ENCODE results near the gene STK10.

Gene STK10

DNA sequence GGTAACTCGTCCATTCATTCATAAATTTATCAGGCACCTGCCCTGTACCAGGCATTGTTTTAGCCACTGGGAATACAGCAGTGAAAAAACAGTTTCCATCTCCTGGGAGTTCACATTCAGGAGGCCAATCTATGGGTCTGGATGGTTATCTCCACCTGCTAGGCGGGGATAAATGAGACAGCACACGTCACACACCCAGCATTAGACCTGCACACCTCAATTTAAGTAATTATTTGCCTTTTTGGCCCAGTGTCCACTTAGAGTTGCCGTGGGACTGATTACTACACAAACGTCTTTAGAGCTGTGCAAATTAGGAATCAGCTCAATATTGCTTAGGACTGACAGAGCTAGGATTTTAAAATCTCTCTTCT lies 46.1 kb downstream of the STK10 start:
- no peak for DNase-seq

DNA sequence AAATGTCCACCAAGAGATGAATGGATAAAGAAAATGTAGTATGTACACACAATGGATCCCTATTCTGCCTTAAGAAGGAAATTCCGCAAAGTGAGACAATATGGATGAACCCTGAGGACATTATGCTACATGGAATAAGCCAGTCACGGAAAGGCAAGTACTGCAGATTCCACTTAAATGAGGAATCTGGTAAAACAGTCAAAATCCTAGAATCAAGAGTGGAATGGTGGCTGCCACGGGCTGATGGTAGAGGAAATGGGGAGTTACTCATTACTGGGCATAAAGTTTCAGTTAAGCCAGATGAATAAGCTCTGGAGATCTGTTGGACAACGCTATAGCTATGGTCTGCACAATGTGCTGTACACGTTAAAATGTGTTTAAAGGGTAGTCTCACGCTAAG lies 47.2 kb downstream of the STK10 start:
- DNase-seq = no peak

DNA sequence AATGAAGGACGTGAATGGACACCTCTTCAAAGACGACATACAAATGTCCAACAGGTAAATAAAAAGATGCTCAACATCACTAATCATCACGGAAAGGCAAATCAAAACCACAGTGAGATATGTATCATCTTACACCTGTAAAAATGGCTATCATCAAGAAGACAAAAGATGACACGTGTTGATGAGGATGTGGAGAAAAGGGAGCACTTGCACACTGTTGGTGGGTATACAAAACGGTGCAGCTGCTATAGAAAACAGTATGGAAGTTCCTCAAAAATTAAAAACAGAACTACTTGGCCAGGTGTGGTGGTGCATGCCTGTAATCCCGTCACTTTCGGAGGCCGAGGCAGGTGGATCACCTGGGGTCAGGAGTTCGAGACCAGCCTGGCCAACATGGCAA lies 47.9 kb downstream of the STK10 start:
- DNase-seq = no peak

DNA sequence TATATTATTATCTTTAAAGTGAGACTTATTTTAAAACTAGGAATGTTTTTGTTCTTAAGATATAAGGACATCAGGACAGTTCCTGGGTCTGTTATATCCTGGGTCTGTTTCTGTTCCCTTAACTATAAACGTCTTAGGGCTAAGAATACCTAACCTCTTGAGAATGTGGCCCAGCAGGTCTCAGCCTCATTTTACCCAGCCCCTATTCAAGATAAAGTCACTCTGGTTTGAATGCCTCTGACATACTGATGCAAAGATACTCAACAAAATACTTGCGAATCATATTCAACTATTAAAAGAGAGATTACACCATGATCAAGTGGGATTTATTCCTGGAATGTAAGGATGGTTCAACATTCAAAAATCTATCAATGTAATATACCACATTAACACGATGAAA lies 51.0 kb downstream of the STK10 start:
- no peak for DNase-seq

DNA sequence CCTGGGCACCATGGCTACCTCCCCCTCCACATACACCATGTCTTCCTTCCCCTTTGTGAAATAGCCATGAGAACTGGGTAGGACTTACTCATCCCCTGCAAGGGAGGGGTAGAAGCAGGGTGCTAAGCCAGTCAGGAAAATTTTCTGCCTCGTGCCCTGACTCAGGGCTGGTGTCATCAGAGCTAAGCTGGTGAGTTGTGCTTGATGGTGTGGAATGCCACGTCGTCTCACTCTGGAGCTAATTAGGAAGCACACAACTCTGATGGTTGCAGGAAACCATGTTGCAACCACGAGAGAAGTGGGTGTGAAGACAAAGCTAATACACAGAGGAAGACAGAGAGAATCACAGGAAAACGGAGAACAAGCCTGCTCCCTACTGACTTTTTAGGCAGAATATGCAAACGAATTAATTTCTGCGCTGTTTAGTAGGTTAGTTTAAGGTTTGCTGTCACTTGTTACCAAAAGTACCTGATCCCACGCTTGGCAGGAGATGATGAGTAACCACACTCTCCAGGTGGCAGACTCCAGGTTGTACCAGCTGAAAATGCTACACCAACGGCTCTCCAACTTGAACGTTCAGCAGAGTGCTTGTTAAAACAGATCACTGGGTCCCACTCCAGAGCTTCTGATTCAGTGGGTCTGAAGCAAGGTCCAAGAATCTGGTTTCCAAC lies 54.5 kb downstream of the STK10 start:
- no peak for DNase-seq

DNA sequence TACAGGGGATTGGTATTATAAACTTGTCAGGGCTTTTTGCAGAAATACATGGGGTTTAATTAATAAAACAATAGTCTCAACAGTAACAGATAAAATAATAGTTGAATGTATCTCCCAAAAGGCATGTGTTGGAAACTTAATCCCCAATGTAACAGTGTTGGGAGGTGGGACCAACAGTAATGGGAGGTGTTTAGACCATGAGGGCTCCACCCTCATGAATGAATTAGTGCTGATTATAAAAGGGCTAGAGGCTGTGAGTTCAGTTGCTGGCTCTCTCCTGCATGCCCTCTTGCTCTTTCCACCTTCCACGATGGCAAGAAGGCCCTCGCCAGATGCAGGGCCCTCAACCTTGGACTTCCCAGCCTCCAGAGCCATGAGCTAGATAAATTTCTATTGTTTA lies 56.3 kb downstream of the STK10 start:
- no peak for DNase-seq

DNA sequence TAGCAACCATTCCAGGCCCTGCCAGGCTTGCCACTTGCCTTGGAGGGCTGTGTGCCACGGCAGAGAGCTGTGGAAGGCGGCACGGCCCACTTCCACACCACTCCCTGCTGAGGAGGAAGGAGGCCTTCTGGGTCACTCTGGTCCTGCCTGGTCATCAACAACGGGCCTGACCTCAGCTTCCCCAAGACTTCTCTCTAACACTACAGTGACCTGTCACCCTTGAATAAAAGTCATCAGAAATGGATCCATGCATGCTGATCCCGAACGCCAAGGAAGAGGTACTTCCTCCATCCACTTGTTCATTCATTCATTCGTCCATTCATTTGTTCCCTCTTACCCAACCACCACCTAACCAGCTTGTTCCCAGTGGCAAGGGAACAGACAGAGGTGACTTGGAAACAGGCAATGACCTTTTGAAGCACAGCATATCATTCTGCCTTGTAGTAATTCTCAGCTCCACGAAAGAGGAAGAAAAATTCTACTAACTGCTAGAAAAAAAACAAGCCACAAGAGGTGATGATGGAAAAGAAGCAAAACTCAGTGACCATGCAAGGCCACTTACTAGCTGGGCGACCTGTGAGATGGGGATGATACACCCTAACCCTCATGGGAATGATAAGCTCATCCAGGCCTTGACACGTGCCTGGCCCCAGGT lies 58.6 kb downstream of the STK10 start:
- DNase-seq = no peak

DNA sequence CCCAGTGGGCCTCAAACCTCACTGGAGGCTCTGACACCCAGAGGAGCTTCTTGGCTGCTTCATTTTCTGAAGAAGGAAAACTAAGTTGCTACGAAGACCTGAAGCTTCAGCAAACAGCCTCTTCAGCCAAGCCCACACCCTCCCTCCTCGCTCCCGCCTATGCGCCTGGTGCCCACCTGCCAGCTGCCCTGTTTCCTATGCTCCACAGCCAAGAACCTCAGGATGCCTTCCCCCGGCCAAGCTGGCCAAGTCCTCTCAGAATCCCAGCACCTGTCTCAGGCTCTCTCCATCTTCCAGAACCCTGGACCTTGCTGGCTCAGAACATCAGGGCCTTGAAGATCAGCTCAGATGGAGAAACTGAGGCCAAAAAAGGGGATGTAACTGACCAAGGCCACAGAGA lies 60.4 kb downstream of the STK10 start:
- no peak for DNase-seq

DNA sequence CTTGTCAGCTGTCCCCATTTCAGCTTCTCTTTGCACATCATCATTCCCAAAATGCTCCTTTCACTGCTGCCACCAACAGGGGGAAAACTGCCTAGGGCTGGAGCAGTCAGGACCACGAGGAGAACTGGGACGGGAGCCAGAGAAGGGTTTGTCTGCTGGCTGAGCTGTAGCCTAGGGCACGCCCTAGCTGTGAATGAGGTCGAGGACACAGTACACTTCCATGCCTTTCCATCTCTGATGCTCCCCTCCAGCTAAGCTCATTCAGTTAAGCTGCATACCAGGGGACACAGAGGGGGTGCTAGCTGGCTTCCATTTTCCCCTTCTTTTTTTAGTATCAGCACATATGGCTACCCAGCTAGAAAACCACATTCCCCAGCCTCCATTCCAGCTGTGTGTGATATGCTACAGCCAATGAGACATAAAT lies 64.7 kb downstream of the STK10 start:
- DNase-seq = no peak

DNA sequence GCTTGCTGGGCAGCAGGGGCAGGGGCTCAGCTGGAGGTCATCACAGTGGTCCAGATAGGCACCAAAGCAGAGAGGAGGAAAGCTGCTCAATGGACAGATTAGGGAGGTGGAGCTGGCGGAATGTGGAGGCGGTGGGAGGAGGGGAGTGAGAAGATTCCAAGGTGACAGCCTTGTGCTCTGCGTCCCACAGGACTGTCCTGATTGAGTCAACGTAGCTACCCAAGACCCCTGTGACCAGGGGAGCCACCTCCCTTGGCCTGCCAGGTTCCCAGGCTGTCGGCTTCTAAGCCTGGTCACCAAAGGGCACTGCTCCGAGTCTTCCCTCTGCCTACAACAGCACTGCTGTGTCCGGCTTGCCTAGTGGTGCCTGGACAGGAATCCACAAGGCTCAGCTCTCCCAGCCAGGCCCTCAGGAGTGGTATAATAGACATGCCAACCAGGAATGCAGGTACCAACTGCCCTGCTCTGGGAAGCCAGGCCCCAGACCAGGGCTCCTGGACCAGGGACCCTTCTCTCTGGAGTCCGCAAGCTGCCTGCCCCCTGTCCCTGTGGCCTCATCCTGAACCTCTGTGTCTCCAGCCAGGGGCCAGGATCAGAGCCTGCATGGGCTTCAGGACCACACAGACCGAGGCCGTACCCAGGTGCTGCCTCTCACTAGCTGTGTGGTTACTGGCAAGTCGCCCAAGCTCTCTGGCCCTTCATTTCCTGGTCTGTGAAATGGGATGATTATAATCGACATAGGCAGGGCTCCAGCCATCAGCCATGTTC lies 67.9 kb downstream of the STK10 start:
- no peak for DNase-seq

DNA sequence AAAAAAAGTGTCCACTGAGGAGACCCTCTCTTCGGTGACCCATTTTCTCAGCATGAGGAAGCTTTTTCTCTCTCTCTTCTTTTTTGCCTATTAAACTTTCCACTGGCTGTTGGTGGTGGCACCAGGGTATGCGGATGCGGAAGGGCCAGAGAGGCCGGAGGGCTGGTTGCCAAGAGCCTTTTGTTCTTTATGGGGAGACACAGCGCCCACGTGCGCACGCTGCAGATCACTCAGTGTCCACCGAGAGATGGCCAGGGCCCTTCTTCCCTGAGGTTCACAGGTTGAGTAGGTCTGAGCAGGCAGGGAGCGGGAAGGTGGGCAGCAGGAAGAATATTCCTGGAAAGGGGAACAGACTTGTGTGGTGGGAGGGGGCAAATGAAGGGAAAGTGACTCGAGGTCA lies 69.1 kb downstream of the STK10 start:
- DNase-seq = no peak

DNA sequence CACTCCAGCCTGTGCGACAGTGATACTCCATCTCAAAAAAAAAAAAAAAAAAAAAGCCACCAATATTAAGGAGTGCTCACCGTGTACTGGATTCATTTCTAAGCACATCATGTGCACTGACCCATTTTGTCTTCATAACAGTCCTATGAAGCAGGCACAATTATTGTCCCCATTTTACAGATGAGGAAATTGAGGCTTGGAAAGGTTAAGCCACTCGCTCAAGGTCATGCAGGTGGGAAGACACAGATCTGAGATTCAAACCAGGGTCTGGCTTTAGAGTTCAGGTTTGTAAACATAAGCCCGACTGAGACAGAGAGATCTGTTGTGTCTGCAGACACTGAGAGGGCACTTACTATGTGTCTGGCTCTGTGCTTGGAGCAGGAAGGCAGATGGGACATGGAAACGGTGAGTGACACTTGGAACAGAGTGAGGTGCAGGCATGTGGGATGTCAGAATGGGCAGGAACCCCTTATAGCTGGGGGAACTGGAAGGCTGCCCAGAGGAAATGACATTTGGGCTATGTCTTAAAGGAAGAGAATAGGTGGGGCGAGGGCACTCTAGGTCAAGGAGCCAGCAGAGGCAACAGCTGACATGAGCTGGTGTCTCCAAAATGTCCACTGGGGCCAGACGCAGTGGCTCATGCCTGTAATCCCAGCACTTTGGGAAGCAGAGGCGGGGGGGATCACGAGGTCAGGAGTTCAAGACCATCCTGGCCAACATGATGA lies 69.9 kb downstream of the STK10 start:
- DNase-seq = no peak

DNA sequence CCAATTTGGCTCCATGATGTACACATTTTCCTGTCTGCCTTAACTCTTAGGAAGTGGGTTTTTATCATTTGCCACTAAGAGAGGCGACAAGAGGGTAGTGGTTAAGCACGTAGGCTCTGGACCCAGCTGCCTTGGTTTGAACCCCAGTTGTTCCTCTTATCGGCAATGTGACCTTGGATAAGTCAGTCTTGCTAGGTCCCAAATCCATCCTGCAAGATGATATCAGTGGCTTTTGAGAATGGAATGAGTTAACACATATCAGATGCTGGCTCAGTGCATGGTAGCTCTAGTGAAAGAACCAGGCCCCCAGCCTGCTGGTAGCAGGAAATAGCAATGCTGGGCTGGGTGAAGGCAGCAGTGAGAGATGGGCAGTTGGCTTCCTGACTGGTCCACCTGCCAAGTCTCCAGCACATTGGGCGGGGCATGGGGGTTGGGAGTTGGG lies 72.5 kb downstream of the STK10 start:
- no peak for DNase-seq

DNA sequence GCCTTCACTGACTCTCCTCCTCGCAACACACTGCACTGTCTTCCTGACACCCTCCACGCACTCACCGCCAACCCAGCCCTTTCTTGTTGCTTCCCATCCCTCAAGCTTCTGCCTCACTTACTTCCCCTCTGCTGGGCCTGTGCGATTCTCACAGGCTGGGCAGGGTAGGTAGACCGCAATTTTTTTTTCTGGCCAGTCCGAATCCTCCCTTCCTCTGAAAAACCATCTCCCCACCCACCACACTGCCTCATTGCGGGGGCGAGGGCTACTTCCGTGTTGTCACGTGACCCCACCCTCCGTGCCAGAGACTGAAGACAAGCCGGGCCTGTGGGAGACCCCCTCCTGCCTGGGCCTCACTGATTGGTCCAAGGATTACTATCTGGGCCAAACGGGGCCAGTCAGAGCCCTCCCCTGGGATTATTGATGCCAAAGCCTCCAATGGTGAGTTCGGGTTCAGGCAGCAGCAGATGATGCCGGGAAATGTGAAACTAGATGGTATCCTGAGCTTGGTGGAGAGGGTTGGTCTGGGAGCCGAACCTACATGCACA lies 73.1 kb downstream of the STK10 start:
- DNase-seq = no peak

DNA sequence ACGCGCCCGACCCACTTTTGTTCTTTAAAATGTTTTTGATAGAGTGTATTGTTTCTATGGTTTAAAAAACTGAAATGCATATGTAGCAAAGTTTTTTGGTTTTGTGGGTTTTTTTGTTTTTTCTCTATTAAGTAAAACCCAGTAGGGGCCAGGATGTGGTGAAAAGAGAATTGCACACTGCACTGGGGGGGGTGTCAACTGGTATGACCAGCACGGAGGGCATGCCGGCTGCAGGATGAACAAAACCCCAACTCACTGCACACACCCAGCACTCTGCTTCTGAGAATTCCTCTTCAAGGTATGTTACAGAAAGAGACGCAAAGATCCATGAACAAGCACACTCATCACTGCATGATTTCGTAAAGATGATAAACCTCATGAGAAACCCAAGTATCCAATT lies 75.0 kb downstream of the STK10 start:
- DNase-seq = no peak

DNA sequence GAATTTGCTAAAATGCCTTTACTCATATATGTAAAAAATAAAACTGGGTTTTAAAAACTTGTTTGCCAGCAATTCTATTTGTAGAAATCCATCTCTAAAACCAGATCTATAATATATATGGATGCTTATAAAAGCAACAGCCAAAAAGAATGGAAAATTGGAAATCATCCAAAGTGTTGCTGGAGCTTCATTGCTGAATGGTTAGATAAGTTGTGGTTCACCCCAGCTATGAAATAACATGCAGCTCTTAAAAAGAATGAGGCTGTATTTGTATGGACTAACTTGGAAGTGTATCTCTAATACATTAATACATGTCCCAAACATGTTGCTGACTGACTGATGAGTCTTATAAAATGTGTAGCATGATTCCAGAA lies 76.2 kb downstream of the STK10 start:
- DNase-seq = no peak

DNA sequence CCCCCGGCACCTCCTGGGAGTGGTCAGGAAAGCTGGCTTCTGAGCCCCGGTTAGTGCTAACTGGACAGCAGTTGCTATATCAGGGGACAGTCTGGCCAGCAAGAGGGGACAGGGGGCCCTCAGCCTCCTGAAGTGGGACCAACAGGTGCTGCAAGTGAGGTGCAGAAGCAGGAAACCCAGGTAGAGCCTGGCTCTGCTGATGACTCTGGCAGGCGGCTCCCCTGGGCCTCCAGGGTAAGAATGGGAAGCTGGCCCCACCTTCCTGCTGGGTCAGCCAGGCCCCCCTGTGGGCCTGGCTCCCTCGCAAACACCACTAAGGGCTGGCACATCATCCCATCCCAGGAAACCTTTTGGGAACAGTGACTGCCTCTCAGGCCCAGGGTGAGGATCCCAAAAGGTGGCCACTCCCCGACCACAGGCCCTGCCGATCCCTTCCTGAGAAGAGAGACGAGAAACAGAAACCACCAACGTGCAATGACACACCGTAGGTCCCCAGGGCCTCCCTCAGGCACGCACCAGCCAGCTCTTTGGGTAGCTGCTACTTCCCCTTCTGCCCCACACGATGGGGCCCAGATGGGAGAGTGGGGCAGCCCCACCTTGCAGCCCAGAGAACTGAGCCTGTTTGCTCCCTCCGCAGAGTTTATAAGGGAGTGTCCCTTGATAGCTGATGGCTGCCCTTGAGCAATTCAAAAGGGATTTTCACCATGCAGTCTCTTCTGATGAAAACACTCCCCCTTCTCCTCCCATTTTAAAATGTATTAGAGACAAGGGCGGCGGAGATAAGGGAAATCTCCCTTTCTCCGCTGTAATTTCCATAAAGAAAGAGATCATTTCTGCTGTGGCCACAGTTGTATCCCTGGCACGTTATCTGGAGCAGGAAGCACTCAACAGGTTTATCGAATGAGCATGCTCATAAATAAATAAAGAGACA lies 76.8 kb downstream of the STK10 start:
- no peak for DNase-seq

DNA sequence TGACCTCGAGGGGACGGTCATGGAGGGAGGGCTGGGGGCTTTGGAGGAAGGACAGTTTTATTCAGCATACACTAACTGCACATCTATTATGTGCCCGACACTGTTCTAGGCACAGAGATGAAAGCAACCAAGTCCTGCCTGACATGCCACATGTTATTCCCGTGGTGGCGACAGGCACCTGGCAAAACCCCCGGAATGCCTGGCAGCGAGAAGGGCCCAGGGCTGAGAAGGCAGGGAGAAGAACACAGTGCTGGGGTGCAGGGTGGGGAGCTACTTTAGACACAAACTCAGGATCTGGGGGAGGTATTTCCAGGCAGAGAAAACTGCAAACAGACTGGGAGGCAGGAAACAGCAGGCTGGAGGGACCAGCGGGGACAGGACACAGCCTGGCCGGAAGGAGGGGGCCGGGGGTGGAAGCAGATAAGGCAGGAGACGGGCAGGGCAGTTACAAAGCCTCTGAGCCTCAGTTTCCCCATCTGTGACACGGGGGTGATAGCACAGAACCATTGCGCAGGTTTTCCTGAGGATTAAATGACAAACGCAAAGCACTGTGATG lies 77.7 kb downstream of the STK10 start:
- DNase-seq = no peak

DNA sequence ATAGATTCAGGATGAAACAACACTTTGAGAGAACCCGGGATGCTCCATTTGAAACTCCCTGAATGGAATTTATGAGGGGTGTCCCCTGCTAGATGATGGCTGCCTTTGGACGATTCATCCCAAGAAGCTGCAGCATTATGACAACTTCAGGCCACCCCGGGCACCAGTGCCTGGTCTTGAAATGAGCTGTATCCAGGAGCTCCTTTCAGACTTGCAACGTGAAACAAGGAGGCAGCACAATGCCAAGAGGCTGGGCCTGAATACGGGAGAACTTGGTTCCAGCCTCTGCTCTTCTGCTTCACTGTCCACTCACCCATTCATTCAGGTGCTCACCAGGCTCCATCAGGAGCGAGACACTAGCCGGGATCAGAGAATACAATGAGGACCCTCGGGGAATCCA lies 78.3 kb downstream of the STK10 start:
- DNase-seq = no peak

DNA sequence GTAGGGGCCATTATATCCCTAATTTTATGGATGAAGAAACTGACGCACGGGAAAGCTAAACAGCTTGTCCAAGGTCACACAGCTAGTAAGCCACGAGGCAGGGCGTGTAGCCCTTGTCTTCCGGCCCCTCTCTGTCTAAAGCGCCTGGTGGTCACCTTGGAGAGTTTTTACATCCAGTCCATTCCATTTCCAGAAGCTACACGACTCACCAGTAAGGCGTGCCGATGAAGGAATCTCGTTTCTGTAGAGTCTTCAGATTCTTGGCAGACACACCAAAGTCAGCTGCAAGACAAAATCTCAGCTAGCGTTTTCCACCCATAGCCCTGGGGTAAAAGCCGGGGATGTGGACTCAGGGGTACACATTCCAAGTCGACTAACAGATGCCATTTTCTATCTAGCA lies 80.5 kb downstream of the STK10 start:
- DNase-seq = no peak

DNA sequence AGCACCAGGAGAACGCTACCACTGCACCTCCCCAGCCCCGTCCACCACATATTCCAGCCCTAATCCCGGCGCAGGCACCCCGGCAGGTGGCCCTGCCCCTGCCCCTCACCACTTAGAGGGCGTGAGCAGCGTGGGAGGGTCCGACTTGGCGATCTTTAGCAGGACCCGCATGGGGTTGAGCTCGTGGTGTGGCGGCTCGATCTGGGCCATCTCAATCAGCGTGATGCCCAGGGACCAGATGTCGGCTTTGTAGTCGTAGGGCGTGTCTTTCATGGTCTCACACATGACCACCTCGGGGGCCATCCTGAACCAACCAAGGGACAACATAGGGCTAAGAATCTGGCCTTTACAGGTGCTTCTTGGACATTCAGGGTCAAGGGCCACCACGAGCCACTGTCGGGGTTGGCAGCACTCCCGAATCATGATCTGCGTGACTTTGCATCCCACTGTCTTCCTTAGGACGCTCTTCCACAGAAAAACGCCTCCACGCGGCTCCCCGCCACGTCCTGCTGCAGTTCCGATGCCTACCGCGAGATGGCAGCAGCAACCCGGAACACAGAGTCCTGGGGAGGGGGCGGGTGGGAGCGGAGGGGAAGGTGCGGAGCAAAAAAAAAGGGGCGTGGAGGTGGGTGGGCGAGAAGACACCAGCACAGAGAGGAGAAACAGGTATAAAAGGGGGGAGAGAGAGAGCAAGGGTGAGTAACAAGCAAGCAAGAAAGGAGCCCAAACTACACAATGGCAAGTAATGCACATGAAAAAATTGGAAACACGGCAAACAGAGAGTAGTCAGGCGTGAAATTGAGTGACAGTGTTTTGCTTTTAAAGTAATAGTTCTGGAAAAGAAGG lies 81.3 kb downstream of the STK10 start:
- DNase-seq = no peak
